Esophagus muscularis mucosa (tissue), 4 donors: Measurements from ENCODE around the gene NKAIN2.

Experiments
- CTCF ChIP-seq, 3 experiments: fragments of 200-600 bp in 2 of 3; fragments of 450-650 bp in 1 of 3; sonication (generic) in 2 of 3; IDR thresholded peaks; one replicate each; pipeline ENCODE4 v1.5.1; 2017 to 2019; ENCODE audit warnings: antibody characterized with exemption in 3 of 3, mild to moderate bottlenecking in 2 of 3, moderate library complexity in 1 of 3
- EP300 ChIP-seq: sonication (generic); formaldehyde crosslinking; IDR thresholded peaks from one replicate; pipeline ENCODE4 v1.6.1; 2017; ENCODE audit warnings: antibody characterized with exemption
- POLR2AphosphoS5 ChIP-seq, 2 donors: sonication (generic); formaldehyde crosslinking; IDR thresholded peaks; one replicate each; pipeline ENCODE4 v1.6.1; 2017; ENCODE audit warnings: antibody characterized with exemption in 2 of 2

- TF ChIP-seq CTCF (IDR thresholded peaks at IDR 0.05) (no peak), EP300 (no peak), POLR2AphosphoS5 (IDR thresholded peaks at IDR 0.05) (no peak)
These were observed 627.2 kb downstream of the NKAIN2 start for GRCh38 chr6:124430740-124431318.
